Measurements from ENCODE around the gene MYO7B. TPM values are rescaled to one million over a fixed set of nuclear protein-coding genes. Genes with fewer than 3 reads are reported as not detected.

Gene MYO7B
- total RNA-seq, 6 donors from 2014 or later, result 1.2 to 6.1 (median 3.1) TPM

- Histone ChIP-seq H3K4me1 (peaks cover 51 to 87% (median 80%) of the 10 kb centered on the region in 4 donors), H3K36me3 (peaks cover 0 to 40% (median 0%) of the 10 kb centered on the region in 4 donors), H3K9me3 (no peaks in the 10 kb centered on the region), H3K27ac (peak overlapping the region; percentile 86 to 93 (median 86)), H3K4me3 (peak overlapping the region in 1 of 4 donors; percentile 3), H3K27me3 (no peaks in the 10 kb centered on the region)
- ATAC-seq (ENCODE audit: low FRiP score in 2 of 2) (no peak), DNase-seq (peak in 1 of 2 donors; percentile 50)
- 89 to 90% methylated on average over 13 of the region's 13 CpGs for WGBS, 2 donors
- no peak for TF ChIP-seq POLR2AphosphoS5 (IDR thresholded peaks at IDR 0.05)
- TF ChIP-seq POLR2A (IDR thresholded peaks at IDR 0.05), result no peak
- TF ChIP-seq EP300 (IDR thresholded peaks at IDR 0.05), result no peak
- TF ChIP-seq, protein P1, sequence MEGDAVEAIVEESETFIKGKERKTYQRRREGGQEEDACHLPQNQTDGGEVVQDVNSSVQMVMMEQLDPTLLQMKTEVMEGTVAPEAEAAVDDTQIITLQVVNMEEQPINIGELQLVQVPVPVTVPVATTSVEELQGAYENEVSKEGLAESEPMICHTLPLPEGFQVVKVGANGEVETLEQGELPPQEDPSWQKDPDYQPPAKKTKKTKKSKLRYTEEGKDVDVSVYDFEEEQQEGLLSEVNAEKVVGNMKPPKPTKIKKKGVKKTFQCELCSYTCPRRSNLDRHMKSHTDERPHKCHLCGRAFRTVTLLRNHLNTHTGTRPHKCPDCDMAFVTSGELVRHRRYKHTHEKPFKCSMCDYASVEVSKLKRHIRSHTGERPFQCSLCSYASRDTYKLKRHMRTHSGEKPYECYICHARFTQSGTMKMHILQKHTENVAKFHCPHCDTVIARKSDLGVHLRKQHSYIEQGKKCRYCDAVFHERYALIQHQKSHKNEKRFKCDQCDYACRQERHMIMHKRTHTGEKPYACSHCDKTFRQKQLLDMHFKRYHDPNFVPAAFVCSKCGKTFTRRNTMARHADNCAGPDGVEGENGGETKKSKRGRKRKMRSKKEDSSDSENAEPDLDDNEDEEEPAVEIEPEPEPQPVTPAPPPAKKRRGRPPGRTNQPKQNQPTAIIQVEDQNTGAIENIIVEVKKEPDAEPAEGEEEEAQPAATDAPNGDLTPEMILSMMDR (IDR thresholded peaks at IDR 0.05), result no peak
Measured at GRCh38 chr2:127639111-127639474, 103.6 kb downstream of the MYO7B start.

DNA sequence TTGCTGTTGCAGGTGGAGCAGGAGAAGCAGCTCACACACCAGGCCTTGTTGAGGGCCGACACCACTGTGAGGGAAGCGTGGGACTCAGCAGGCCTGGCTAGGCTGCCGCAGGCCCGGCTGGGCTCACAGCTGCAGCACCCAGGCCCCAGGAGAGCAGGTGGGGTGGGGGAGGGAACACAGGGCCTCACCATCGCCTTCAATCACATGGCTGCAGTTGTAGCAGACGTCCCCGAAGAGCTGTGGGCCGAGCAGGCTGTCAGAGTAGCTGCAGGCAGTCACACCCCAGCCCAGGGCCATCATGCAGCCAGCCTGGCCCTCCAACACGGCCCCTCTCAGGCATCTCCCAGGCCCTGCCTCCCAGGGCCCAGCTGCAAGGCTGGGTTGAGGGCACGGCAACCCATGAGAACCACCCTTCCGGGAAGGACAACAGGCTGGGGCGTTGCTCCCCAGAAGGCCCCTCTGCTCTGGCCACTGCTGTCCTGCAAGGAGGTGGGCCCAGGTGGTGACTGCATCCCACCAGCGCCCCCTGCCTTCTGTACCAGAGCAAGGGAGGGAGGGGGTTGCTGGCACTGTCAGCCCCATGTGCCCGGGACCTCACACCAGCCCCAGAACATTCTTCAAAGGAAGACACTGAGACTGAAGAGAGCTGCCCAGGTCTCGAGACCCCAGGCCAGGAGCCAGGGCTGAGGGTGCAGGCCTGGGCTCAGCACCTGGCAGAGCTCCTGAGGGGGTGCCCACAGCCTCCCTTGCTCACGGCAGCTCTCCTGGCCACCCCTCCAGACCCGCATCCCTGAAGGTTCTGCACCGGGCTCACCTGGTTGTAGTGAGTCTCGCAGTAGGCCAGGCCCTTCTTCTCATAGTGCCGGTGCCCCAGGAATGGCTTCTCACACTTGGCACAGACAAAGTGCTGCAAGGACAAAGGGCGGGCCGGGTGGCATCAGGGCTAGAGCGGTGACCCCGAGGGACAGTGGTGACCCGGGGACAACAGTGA lies 104.9 kb downstream of the MYO7B start:
- no peaks in the 10 kb centered on the region for H3K9me3 ChIP-seq
- peaks cover 0 to 43% (median 0%) of the 10 kb centered on the region in 4 donors for H3K36me3 ChIP-seq
- H3K27me3 ChIP-seq, result no peaks in the 10 kb centered on the region
- H3K27ac ChIP-seq, result peak overlapping the region; percentile 86 to 93 (median 86)
- ATAC-seq (ENCODE audit: low FRiP score in 2 of 2), result no peak
- 79 to 84% methylated on average over 11 to 23 of the region's 25 CpGs for WGBS, 2 donors
- TF ChIP-seq, protein P1 (IDR thresholded peaks at IDR 0.05), result peak in 2 of 6 experiments; percentile 20 to 31
- no peak for TF ChIP-seq POLR2AphosphoS5 (IDR thresholded peaks at IDR 0.05)
- H3K4me1 ChIP-seq, result peaks cover 43 to 82% (median 74%) of the 10 kb centered on the region in 4 donors
- DNase-seq, result peak in 1 of 2 donors; percentile 66
- no peak overlapping the region for H3K4me3 ChIP-seq

GRCh38 chr2:127641133-127641532 lies 105.7 kb downstream of the MYO7B start:
- DNase-seq, result peak in 1 of 2 donors; percentile 66
- TF ChIP-seq POLR2A (IDR thresholded peaks at IDR 0.05) (no peak), EP300 (IDR thresholded peaks at IDR 0.05) (no peak), POLR2AphosphoS5 (IDR thresholded peaks at IDR 0.05) (no peak)
- TF ChIP-seq, protein P1 (IDR thresholded peaks at IDR 0.05), result no peak
- H3K9me3 ChIP-seq, result no peaks in the 10 kb centered on the region
- H3K36me3 ChIP-seq, result peaks cover 0 to 43% (median 0%) of the 10 kb centered on the region in 4 donors
- H3K27ac ChIP-seq, result peak overlapping the region in 3 of 4 donors; percentile 86 to 93 (median 87)
- H3K27me3 ChIP-seq, result no peaks in the 10 kb centered on the region
- 89% methylated on average over 5 of the region's 6 CpGs; no CpG with 5 or more reads in 1 of the 2 donors for WGBS, 2 donors
- peaks cover 43 to 83% (median 70%) of the 10 kb centered on the region in 4 donors for H3K4me1 ChIP-seq
- H3K4me3 ChIP-seq, result no peak overlapping the region
- ATAC-seq (ENCODE audit: low FRiP score in 2 of 2), result no peak

GRCh38 chr2:127641846-127642507 lies 106.5 kb downstream of the MYO7B start:
- peaks cover 44 to 83% (median 69%) of the 10 kb centered on the region in 4 donors for H3K4me1 ChIP-seq

More at GRCh38 chr2:127641846-127642507, 106.5 kb downstream of the MYO7B start:
- Histone ChIP-seq H3K4me3 (no peak overlapping the region), H3K36me3 (peaks cover 0 to 43% (median 0%) of the 10 kb centered on the region in 4 donors), H3K27me3 (no peaks in the 10 kb centered on the region), H3K9me3 (no peaks in the 10 kb centered on the region), H3K27ac (peak overlapping the region; percentile 40 to 93 (median 66))
- no peak for ATAC-seq (ENCODE audit: low FRiP score in 2 of 2)
- TF ChIP-seq POLR2A (IDR thresholded peaks at IDR 0.05) (no peak), POLR2AphosphoS5 (IDR thresholded peaks at IDR 0.05) (no peak), EP300 (IDR thresholded peaks at IDR 0.05) (no peak)
- TF ChIP-seq, protein P1 (IDR thresholded peaks at IDR 0.05), result no peak
- WGBS, 2 donors, result 39 to 52% methylated on average over 14 to 19 of the region's 25 CpGs
- peak in 1 of 2 donors; percentile 79 for DNase-seq

All from upper lobe of left lung (tissue), 6 donors.